Endodermal cell (in vitro differentiated cells): ENCODE measurements around the gene ZNF318. TPM values are rescaled to one million over a fixed set of nuclear protein-coding genes. Genes with fewer than 3 reads are reported as not detected.

Experiments
- DNase-seq: peaks from one replicate; pipeline ENCODE4 v3.0.0-alpha.2; 2017
- H3K27ac ChIP-seq: 2 replicates; pipeline ENCODE4 v1.5.1; 2013; ENCODE audit warnings: mild to moderate bottlenecking, low read depth, low read length, moderate library complexity
- H3K27me3 ChIP-seq: 2 replicates; pipeline ENCODE4 v1.6.1; 2013; ENCODE audit warnings: mild to moderate bottlenecking, low read length, moderate library complexity; ENCODE audit not compliant: insufficient read depth, control insufficient read depth, poor library complexity, severe bottlenecking
- H3K36me3 ChIP-seq: 2 replicates; pipeline ENCODE4 v1.7.0; 2013; ENCODE audit warnings: mild to moderate bottlenecking, low read length, moderate library complexity; ENCODE audit not compliant: control insufficient read depth, insufficient read depth
- H3K4me1 ChIP-seq: one replicate; pipeline ENCODE4 v1.7.0; 2013; ENCODE audit warnings: low read length; ENCODE audit not compliant: control insufficient read depth, insufficient read depth
- H3K4me3 ChIP-seq: 2 replicates; pipeline ENCODE4 v1.5.1; 2013; ENCODE audit warnings: mild to moderate bottlenecking, low read length, moderate library complexity
- H3K9ac ChIP-seq: 2 replicates; pipeline ENCODE4 v1.6.1; 2013; ENCODE audit warnings: mild to moderate bottlenecking, low read length, moderate library complexity; ENCODE audit not compliant: poor library complexity, severe bottlenecking; ENCODE audit errors: extremely low read depth
- H3K9me3 ChIP-seq: 2 replicates; pipeline ENCODE4 v1.6.1; 2013; ENCODE audit warnings: mild to moderate bottlenecking, low read length, moderate library complexity; ENCODE audit not compliant: control insufficient read depth
- H3K27ac Mint-ChIP-seq: 2 replicates; pipeline ENCODE4 v1.8.0; 2020; ENCODE audit warnings: mixed read lengths
- H3K27me3 Mint-ChIP-seq: 2 replicates; pipeline ENCODE4 v1.8.0; 2021; ENCODE audit warnings: mild to moderate bottlenecking, mixed read lengths; ENCODE audit not compliant: insufficient read depth
- H3K36me3 Mint-ChIP-seq: 2 replicates; pipeline ENCODE4 v1.8.0; 2020; ENCODE audit warnings: low read depth, mixed read lengths
- H3K4me1 Mint-ChIP-seq: 2 replicates; pipeline ENCODE4 v1.8.0; 2020; ENCODE audit warnings: mixed read lengths
- H3K4me3 Mint-ChIP-seq: 2 replicates; pipeline ENCODE4 v1.8.0; 2020; ENCODE audit warnings: mild to moderate bottlenecking, moderate library complexity, mixed read lengths
- H3K9me3 Mint-ChIP-seq: 2 replicates; pipeline ENCODE4 v1.8.0; 2020; ENCODE audit warnings: mild to moderate bottlenecking, mixed read lengths
- WGBS, 2 experiments: methylation state at CpG; one replicate each; pipeline versions ENCODE4 v1.1.5 to v1.1.7; 2013; ENCODE audit warnings: missing lambda C conversion rate in 2 of 2, mixed read lengths in 1 of 2; ENCODE audit not compliant: insufficient coverage in 1 of 2, insufficient read length in 1 of 2; 5-methylcytosine and 5-hydroxymethylcytosine counted together
- total RNA-seq, 2 donors: library from RNA; stranded (reverse); fragmentation: NEBNext Ultra II Directional in 1 of 2; extraction: Animal tissue kit (Norgen Biotek cat#: 25700) in 1 of 2; gene quantifications; 2 replicates in 1 of 2; 3 replicates in 1 of 2; pipeline ENCODE4 v1.2.1, GENCODE V29; 2021
- TF ChIP-seq, protein P1 (sequence below): fragments of 200-600 bp; sonication (generic); conservative IDR thresholded peaks from 2 replicates; pipeline ENCODE4 v1.5.0; 2021; ENCODE audit warnings: antibody characterized with exemption, mild to moderate bottlenecking

Gene ZNF318
- total RNA-seq, 2 donors from 2014 or later, result 21.3 to 26.4 TPM

DNA sequence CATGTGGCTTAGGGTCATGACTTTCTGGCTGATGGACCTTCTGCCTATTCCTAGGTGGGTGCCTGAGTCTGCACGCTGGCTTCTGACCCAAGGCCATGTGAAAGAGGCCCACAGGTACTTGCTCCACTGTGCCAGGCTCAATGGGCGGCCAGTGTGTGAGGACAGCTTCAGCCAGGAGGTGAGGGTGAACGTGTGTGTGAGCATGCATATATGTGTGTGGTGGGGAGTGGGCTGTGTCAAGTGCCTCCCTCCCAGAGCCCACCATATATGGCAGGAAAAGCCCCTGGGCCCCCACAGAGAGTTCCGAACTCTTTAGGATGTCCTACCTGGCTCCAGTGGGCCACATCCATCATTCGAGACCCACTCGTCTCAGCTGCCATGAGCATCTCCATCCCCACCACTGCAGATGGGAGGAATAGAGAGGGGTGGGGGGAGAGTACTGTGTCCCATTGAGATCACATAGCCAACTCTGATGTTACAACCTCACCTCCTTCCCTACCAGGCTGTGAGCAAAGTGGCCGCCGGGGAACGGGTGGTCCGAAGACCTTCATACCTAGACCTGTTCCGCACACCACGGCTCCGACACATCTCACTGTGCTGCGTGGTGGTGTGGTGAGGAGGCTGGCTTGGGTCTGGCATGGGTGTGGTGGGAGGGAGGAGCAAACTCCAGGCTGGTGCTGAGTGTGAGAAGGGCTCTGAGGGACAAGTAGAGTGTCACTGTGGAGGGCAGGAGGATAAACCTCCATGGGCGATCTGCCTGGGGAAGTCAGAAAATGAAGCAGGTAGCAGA, 68.2 kb downstream of the ZNF318 start:
- WGBS, 2 experiments, result 91 to 93% methylated on average over 2 to 14 of the region's 15 CpGs
- no peaks in the 10 kb centered on the region for H3K27me3 ChIP-seq
- H3K4me3 Mint-ChIP-seq, result no peak overlapping the region
- H3K36me3 ChIP-seq, result no peaks in the 10 kb centered on the region
- no peak overlapping the region for H3K27ac Mint-ChIP-seq
- H3K36me3 Mint-ChIP-seq, result no peaks in the 10 kb centered on the region
- no peaks in the 10 kb centered on the region for H3K9me3 ChIP-seq
- no peak overlapping the region for H3K27ac ChIP-seq
- H3K27me3 Mint-ChIP-seq, result peaks cover 8% of the 10 kb centered on the region
- no peak overlapping the region for H3K9ac ChIP-seq
- no peak overlapping the region for H3K4me3 ChIP-seq
- peaks cover 3% of the 10 kb centered on the region for H3K4me1 Mint-ChIP-seq
- DNase-seq, result no peak
- peaks cover 3% of the 10 kb centered on the region for H3K4me1 ChIP-seq
- no peaks in the 10 kb centered on the region for H3K9me3 Mint-ChIP-seq
- TF ChIP-seq, protein P1, sequence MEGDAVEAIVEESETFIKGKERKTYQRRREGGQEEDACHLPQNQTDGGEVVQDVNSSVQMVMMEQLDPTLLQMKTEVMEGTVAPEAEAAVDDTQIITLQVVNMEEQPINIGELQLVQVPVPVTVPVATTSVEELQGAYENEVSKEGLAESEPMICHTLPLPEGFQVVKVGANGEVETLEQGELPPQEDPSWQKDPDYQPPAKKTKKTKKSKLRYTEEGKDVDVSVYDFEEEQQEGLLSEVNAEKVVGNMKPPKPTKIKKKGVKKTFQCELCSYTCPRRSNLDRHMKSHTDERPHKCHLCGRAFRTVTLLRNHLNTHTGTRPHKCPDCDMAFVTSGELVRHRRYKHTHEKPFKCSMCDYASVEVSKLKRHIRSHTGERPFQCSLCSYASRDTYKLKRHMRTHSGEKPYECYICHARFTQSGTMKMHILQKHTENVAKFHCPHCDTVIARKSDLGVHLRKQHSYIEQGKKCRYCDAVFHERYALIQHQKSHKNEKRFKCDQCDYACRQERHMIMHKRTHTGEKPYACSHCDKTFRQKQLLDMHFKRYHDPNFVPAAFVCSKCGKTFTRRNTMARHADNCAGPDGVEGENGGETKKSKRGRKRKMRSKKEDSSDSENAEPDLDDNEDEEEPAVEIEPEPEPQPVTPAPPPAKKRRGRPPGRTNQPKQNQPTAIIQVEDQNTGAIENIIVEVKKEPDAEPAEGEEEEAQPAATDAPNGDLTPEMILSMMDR, result no peak

DNA sequence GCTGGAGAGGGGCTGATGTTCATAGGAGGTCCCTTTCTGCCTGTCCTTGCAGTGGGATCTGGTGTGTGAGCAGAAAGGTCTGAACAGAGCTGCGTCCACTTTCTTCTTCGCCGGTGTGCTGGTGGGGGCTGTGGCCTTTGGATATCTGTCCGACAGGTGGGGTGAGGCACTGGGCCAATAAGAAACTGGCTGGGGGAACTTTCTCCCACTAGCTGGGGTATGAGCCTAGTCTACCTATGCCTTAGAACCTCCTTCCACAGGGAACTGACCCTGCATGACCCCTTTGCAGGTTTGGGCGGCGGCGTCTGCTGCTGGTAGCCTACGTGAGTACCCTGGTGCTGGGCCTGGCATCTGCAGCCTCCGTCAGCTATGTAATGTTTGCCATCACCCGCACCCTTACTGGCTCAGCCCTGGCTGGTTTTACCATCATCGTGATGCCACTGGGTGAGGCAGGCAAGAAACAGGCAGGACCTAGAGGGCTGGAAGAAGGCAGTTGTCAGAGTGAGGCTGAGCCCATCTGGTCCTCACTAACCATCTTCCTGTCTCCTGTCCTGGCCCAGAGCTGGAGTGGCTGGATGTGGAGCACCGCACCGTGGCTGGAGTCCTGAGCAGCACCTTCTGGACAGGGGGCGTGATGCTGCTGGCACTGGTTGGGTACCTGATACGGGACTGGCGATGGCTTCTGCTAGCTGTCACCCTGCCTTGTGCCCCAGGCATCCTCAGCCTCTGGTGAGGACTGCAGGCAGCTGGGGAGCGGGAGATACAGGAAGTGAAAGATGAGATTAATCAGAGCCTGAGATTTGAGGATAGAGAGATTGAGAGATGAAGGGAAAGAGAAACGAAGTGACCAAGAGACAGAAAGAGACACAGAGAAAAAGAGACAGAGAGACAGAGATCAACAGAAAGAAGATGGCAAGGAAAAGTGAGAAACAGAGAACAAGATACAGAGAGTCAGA, 69.8 kb downstream of the ZNF318 start:
- no peak overlapping the region for H3K9ac ChIP-seq
- Mint-ChIP-seq H3K27me3 (peaks cover 8% of the 10 kb centered on the region), H3K4me3 (no peak overlapping the region), H3K27ac (no peak overlapping the region), H3K9me3 (no peaks in the 10 kb centered on the region), H3K36me3 (no peaks in the 10 kb centered on the region), H3K4me1 (peaks cover 3% of the 10 kb centered on the region)
- H3K9me3 ChIP-seq, result no peaks in the 10 kb centered on the region
- DNase-seq, result no peak
- H3K27ac ChIP-seq, result no peak overlapping the region
- no peaks in the 10 kb centered on the region for H3K36me3 ChIP-seq
- H3K27me3 ChIP-seq, result no peaks in the 10 kb centered on the region
- TF ChIP-seq, protein P1, result no peak
- H3K4me1 ChIP-seq, result peaks cover 3% of the 10 kb centered on the region
- H3K4me3 ChIP-seq, result no peak overlapping the region
- 92 to 98% methylated on average over 8 to 18 of the region's 18 CpGs for WGBS, 2 experiments

DNA sequence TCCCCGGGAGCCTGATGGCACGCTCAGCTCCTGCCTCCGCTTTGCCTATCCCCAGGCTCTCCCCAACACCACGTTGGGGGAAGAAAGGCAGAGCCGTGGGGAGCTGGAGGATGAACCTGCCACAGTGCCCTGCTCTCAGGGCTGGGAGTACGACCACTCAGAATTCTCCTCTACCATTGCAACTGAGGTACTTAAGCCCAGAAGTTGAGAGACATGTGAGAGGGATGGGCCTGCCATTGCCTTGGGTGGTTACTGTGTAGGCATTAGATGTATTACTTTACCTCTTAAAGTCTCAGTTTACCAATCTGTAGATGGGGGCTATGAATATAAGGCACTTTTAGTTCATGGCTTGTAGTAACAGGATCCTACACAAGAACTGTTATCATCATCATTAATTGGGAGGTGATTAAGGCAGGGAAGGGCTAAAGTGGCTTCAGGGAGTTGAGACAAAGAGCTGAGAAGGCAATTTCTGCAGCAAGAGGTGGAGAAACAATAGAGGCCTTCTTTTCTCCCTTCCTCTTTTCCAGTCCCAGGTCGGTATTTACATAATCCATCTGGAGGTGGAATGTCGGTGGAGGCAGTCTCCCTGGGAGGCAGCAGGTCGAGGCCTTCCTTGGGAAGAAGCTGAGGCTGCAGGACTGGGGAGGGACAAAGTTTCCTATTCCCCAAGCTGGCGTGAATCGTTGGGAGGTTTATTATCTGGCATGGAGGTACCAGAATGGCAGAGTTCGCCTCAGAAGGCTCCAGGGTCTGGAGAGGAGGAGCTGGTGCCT, 70.7 kb downstream of the ZNF318 start:
- 84 to 86% methylated on average over 6 to 12 of the region's 12 CpGs for WGBS, 2 experiments
- no peak for DNase-seq

More for the DNA sequence above, 70.7 kb downstream of the ZNF318 start:
- TF ChIP-seq, protein P1, result no peak
- Histone ChIP-seq H3K36me3 (no peaks in the 10 kb centered on the region), H3K9me3 (no peaks in the 10 kb centered on the region), H3K9ac (no peak overlapping the region), H3K4me3 (no peak overlapping the region), H3K27ac (no peak overlapping the region), H3K27me3 (no peaks in the 10 kb centered on the region), H3K4me1 (peaks cover 3% of the 10 kb centered on the region)
- peaks cover 8% of the 10 kb centered on the region for H3K27me3 Mint-ChIP-seq
- no peak overlapping the region for H3K4me3 Mint-ChIP-seq
- H3K4me1 Mint-ChIP-seq, result peaks cover 3% of the 10 kb centered on the region
- H3K9me3 Mint-ChIP-seq, result no peaks in the 10 kb centered on the region
- no peak overlapping the region for H3K27ac Mint-ChIP-seq
- no peaks in the 10 kb centered on the region for H3K36me3 Mint-ChIP-seq
